ENCODE measurements around the gene NCS1. TPM values are rescaled to one million over a fixed set of nuclear protein-coding genes. Genes with fewer than 3 reads are reported as not detected.

NCS1 gene
- total RNA-seq, 4 donors from 2014 or later, result 100 to 206 (median 122) TPM

DNA sequence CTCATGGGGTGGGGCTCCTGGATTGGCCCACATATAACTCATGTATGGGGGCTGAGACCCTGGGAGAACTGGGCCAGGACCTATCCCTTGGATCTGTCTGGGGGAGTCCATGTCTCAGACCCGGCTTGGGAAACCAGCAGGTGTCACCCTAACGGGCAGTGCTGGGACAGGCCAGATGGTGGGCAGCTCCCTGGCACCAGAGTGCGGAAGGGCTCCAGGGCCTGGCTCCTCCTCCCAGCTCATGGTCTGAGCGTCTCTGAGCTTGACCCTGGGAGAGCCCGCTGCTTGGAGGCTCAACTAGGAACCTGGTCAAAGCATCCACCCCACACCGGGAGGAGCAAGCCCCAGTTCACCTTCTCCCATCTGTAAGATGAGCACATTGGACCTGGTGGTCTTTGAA, 15.5 kb upstream of the NCS1 start:
- 40% methylated on average over 4 of the region's 6 CpGs for WGBS

DNA sequence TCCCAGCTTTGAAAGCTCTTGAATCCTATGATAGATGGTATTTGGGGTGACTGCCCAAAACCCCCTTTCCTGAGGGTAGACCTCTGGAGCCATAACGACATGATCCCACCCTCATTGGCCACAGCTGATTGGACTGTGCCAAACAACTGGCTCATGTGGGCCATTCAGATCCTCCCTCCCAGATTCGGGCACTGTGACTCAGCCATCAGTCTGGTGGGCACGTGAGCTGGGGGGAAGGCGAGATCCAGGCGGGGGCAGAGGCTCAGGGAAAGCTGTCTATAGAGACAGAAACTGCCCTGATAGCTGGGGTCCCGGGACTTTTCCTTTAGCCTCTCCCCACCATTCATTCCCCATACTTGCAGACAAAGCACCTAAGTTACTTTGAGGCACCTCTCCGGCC, 15.1 kb upstream of the NCS1 start:
- Histone ChIP-seq H3K4me3 (no peak overlapping the region), H3K4me1 (peaks cover 0 to 7% (median 2%) of the 10 kb centered on the region in 4 donors), H3K9me3 (no peaks in the 10 kb centered on the region), H3K27ac (replicated peaks in 1 of 4) (no peak overlapping the region), H3K36me3 (no peaks in the 10 kb centered on the region), H3K27me3 (no peaks in the 10 kb centered on the region)
- 63% methylated on average over 7 of the region's 7 CpGs for WGBS
- intact Hi-C loops (cut with DNase I), result no loop called here
- TF ChIP-seq POLR2AphosphoS5 (IDR thresholded peaks at IDR 0.05) (no peak), POLR2A (IDR thresholded peaks at IDR 0.05; ENCODE audit: low read depth) (no peak), EP300 (IDR thresholded peaks at IDR 0.05) (no peak)
- TF ChIP-seq, protein P1, sequence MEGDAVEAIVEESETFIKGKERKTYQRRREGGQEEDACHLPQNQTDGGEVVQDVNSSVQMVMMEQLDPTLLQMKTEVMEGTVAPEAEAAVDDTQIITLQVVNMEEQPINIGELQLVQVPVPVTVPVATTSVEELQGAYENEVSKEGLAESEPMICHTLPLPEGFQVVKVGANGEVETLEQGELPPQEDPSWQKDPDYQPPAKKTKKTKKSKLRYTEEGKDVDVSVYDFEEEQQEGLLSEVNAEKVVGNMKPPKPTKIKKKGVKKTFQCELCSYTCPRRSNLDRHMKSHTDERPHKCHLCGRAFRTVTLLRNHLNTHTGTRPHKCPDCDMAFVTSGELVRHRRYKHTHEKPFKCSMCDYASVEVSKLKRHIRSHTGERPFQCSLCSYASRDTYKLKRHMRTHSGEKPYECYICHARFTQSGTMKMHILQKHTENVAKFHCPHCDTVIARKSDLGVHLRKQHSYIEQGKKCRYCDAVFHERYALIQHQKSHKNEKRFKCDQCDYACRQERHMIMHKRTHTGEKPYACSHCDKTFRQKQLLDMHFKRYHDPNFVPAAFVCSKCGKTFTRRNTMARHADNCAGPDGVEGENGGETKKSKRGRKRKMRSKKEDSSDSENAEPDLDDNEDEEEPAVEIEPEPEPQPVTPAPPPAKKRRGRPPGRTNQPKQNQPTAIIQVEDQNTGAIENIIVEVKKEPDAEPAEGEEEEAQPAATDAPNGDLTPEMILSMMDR (IDR thresholded peaks at IDR 0.05), result no peak
- no peak for DNase-seq (ENCODE audit: extremely low spot score)

More for the DNA sequence above, 15.5 kb upstream of the NCS1 start:
- no peak for DNase-seq (ENCODE audit: extremely low spot score)
- Histone ChIP-seq H3K9me3 (no peaks in the 10 kb centered on the region), H3K4me1 (peaks cover 0 to 7% (median 2%) of the 10 kb centered on the region in 4 donors), H3K4me3 (no peak overlapping the region), H3K27me3 (no peaks in the 10 kb centered on the region), H3K27ac (replicated peaks in 1 of 4) (no peak overlapping the region), H3K36me3 (no peaks in the 10 kb centered on the region)
- TF ChIP-seq POLR2A (IDR thresholded peaks at IDR 0.05; ENCODE audit: low read depth) (no peak), EP300 (IDR thresholded peaks at IDR 0.05) (no peak), POLR2AphosphoS5 (IDR thresholded peaks at IDR 0.05) (no peak)
- TF ChIP-seq, protein P1 (IDR thresholded peaks at IDR 0.05), result peak; percentile 35 to 59 (median 42)
- intact Hi-C loops (cut with DNase I), result no loop called here

DNA sequence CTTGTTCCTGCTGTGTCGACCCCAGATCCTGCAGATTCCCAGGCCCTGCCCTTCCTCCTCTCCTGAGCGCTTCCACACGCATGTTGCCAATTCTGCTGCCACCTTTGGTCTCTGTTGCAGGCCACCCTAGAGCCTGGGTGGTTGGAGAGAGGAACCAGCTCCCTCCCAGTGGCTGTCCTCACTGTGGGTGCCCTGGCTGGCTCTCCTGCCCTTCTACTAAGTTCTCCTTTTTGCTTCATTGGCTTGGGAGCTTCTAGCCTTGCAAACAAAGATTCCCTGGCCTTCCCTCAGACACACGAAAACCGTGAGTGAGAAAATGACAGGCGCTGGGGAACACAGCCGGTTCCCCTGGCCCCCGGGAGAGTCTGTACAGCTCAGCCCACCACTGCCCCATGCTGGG, 14.2 kb upstream of the NCS1 start:
- intact Hi-C loops (cut with DNase I), result no loop called here
- Histone ChIP-seq H3K27me3 (no peaks in the 10 kb centered on the region), H3K27ac (replicated peaks in 1 of 4) (no peak overlapping the region), H3K9me3 (no peaks in the 10 kb centered on the region), H3K4me1 (peaks cover 0 to 7% (median 2%) of the 10 kb centered on the region in 4 donors), H3K36me3 (no peaks in the 10 kb centered on the region), H3K4me3 (no peak overlapping the region)
- WGBS, result 94% methylated on average over 8 of the region's 8 CpGs
- TF ChIP-seq EP300 (IDR thresholded peaks at IDR 0.05), result no peak
- no peak for TF ChIP-seq POLR2A (IDR thresholded peaks at IDR 0.05; ENCODE audit: low read depth)
- TF ChIP-seq, protein P1 (IDR thresholded peaks at IDR 0.05), result no peak
- no peak for TF ChIP-seq POLR2AphosphoS5 (IDR thresholded peaks at IDR 0.05)
- DNase-seq (ENCODE audit: extremely low spot score), result no peak

DNA sequence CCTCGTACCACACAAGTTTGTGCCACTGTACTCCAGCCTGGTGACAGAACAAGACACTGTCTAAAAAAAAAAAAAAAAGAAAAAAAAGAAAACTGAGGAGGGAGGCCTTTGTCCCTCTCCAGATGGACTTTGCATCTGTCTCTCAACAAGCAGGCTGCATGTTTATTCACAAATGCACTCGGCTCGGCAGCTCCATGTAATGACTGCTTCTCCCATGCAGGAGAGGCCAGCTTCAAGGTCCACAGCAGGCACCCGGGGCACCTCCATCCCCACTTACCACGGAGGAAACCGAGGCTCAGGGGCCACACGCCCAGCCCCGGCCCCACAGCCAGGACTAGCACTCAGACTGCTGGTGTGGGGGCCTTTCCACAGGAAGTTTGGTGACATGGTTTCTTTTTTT, 13.1 kb upstream of the NCS1 start:
- 77% methylated on average over 8 of the region's 8 CpGs for WGBS
- no peak for DNase-seq (ENCODE audit: extremely low spot score)
- Histone ChIP-seq H3K4me1 (peaks cover 0 to 7% (median 2%) of the 10 kb centered on the region in 4 donors), H3K27me3 (no peaks in the 10 kb centered on the region), H3K4me3 (no peak overlapping the region), H3K27ac (replicated peaks in 1 of 4) (no peak overlapping the region), H3K9me3 (no peaks in the 10 kb centered on the region), H3K36me3 (no peaks in the 10 kb centered on the region)
- intact Hi-C loops (cut with DNase I), result no loop called here
- no peak for TF ChIP-seq POLR2A (IDR thresholded peaks at IDR 0.05; ENCODE audit: low read depth)
- TF ChIP-seq EP300 (IDR thresholded peaks at IDR 0.05), result no peak
- TF ChIP-seq, protein P1 (IDR thresholded peaks at IDR 0.05), result no peak
- no peak for TF ChIP-seq POLR2AphosphoS5 (IDR thresholded peaks at IDR 0.05)

All from esophagus muscularis mucosa (tissue), 4 donors.